ENCODE data around the gene METTL2A. TPM values are rescaled to one million over a fixed set of nuclear protein-coding genes. Genes with fewer than 3 reads are reported as not detected.
"Not testable (repeated sequence)": the region's sequence is repeated elsewhere in the genome, so short reads cannot be mapped to it uniquely, and the experiment has no call there.

The METTL2A gene
- total and polyA plus RNA-seq, 8 donors: 1.4 to 68.3 (median 10.3) TPM

- H3K27ac ChIP-seq: no peak overlapping the region
Observed at GRCh38 chr17:62388856-62389255, 34.8 kb upstream of the METTL2A start.

GRCh38 chr17:62392908-62393307, 30.8 kb upstream of the METTL2A start:
- Histone ChIP-seq H3K4me1 (no peaks in the 10 kb centered on the region), H3K4me3 (no peak overlapping the region), H3K27ac (no peak overlapping the region), H3K36me3 (no peaks in the 10 kb centered on the region), H3K9me3 (no peaks in the 10 kb centered on the region), H3K27me3 (peaks cover 0 to 36% (median 4%) of the 10 kb centered on the region in 3 donors)
- no peak for TF ChIP-seq EP300 (IDR thresholded peaks at IDR 0.05)
- intact Hi-C loops (cut with DNase I; ENCODE audit: low total_unique reads): no loop called here
- WGBS, 5 donors: 74 to 90% (median 86%) methylated on average over 1 of the region's 1 CpG
- no peak for DNase-seq

More at GRCh38 chr17:62388856-62389255, 34.8 kb upstream of the METTL2A start:
- DNase-seq: no peak
- no peak overlapping the region for H3K4me3 ChIP-seq
- no peaks in the 10 kb centered on the region for H3K36me3 ChIP-seq
- WGBS, 5 donors: 43 to 74% (median 68%) methylated on average over 1 of the region's 1 CpG
- intact Hi-C loops (cut with DNase I; ENCODE audit: low total_unique reads): no loop called here
- no peaks in the 10 kb centered on the region for H3K4me1 ChIP-seq
- H3K27me3 ChIP-seq: peaks cover 0 to 18% (median 2%) of the 10 kb centered on the region in 3 donors
- TF ChIP-seq CTCF (IDR thresholded peaks at IDR 0.05) (no peak), POLR2A (IDR thresholded peaks at IDR 0.05) (no peak), POLR2AphosphoS5 (IDR thresholded peaks at IDR 0.05) (no peak), EP300 (IDR thresholded peaks at IDR 0.05) (no peak)
- H3K9me3 ChIP-seq: no peaks in the 10 kb centered on the region

GRCh38 chr17:62398891-62399290, 24.8 kb upstream of the METTL2A start:
- no peak overlapping the region for H3K27ac ChIP-seq
- H3K9me3 ChIP-seq: peaks cover 0 to 9% (median 0%) of the 10 kb centered on the region in 4 donors
- WGBS, 5 donors: 92 to 100% (median 93%) methylated on average over 1 of the region's 1 CpG
- H3K27me3 ChIP-seq: peaks cover 0 to 28% (median 2%) of the 10 kb centered on the region in 3 donors
- H3K4me1 ChIP-seq: no peaks in the 10 kb centered on the region
- H3K4me3 ChIP-seq: no peak overlapping the region
- no peaks in the 10 kb centered on the region for H3K36me3 ChIP-seq
- TF ChIP-seq EP300 (IDR thresholded peaks at IDR 0.05): no peak
- TF ChIP-seq CTCF (IDR thresholded peaks at IDR 0.05): no peak
- TF ChIP-seq POLR2AphosphoS5 (IDR thresholded peaks at IDR 0.05): no peak
- no peak for TF ChIP-seq POLR2A (IDR thresholded peaks at IDR 0.05)
- intact Hi-C loops (cut with DNase I; ENCODE audit: low total_unique reads): no loop called here
- DNase-seq: no peak

- intact Hi-C loops (cut with DNase I; ENCODE audit: low total_unique reads): no loop called here
- no peak for DNase-seq
- Histone ChIP-seq H3K9me3 (peaks cover 0 to 9% (median 0%) of the 10 kb centered on the region in 4 donors), H3K4me3 (no peak overlapping the region), H3K36me3 (no peaks in the 10 kb centered on the region), H3K27me3 (peaks cover 0 to 12% (median 0%) of the 10 kb centered on the region in 3 donors), H3K4me1 (no peaks in the 10 kb centered on the region), H3K27ac (no peak overlapping the region)
- TF ChIP-seq POLR2AphosphoS5 (IDR thresholded peaks at IDR 0.05) (no peak), EP300 (IDR thresholded peaks at IDR 0.05) (no peak), POLR2A (IDR thresholded peaks at IDR 0.05) (no peak), CTCF (IDR thresholded peaks at IDR 0.05) (no peak)
- 26 to 47% (median 38%) methylated on average over 2 of the region's 2 CpGs for WGBS, 5 donors
Observed at GRCh38 chr17:62405451-62405850, 18.2 kb upstream of the METTL2A start.

GRCh38 chr17:62413090-62413489, 10.6 kb upstream of the METTL2A start:
- DNase-seq; H3K36me3 ChIP-seq; H3K27ac ChIP-seq; H3K4me1 ChIP-seq; H3K9me3 ChIP-seq; intact Hi-C loops (cut with DNase I; ENCODE audit: low total_unique reads); H3K4me3 ChIP-seq: not testable (repeated sequence)
- 86 to 95% (median 93%) methylated on average over 1 of the region's 1 CpG for WGBS, 5 donors
- H3K27me3 ChIP-seq: peaks cover 0 to 12% (median 0%) of the 10 kb centered on the region in 3 donors

GRCh38 chr17:62426214-62426613, 2.5 kb downstream of the METTL2A start:
- intact Hi-C loops (cut with DNase I; ENCODE audit: low total_unique reads); H3K4me3 ChIP-seq: not testable (repeated sequence)
- H3K4me1 ChIP-seq: peaks cover 4 to 32% (median 19%) of the 10 kb centered on the region in 4 donors

GRCh38 chr17:62435251-62435650, 11.6 kb downstream of the METTL2A start:
- WGBS, 5 donors: 91 to 96% (median 96%) methylated on average over 4 of the region's 4 CpGs
- DNase-seq; H3K27me3 ChIP-seq; H3K4me1 ChIP-seq; H3K9me3 ChIP-seq; H3K27ac ChIP-seq; intact Hi-C loops (cut with DNase I; ENCODE audit: low total_unique reads); H3K4me3 ChIP-seq: not testable (repeated sequence)
- H3K36me3 ChIP-seq: peaks cover 11 to 75% (median 63%) of the 10 kb centered on the region in 4 donors

More at GRCh38 chr17:62426214-62426613, 2.5 kb downstream of the METTL2A start:
- H3K27me3 ChIP-seq, H3K27ac ChIP-seq, DNase-seq, H3K9me3 ChIP-seq: not testable (repeated sequence)
- peaks cover 0 to 47% (median 39%) of the 10 kb centered on the region in 4 donors for H3K36me3 ChIP-seq
- 75 to 88% (median 78%) methylated on average over 1 to 2 of the region's 2 CpGs for WGBS, 5 donors

GRCh38 chr17:62441181-62441580, 17.5 kb downstream of the METTL2A start:
- H3K36me3 ChIP-seq: peaks cover 36 to 83% (median 75%) of the 10 kb centered on the region in 4 donors
- WGBS, 5 donors: 92 to 98% (median 96%) methylated on average over 6 of the region's 6 CpGs
- H3K9me3 ChIP-seq; intact Hi-C loops (cut with DNase I; ENCODE audit: low total_unique reads); DNase-seq; H3K27me3 ChIP-seq; H3K4me3 ChIP-seq; H3K27ac ChIP-seq; H3K4me1 ChIP-seq: not testable (repeated sequence)

Data from stomach (tissue), 9 donors.